GM10248 (cell line): ENCODE data around the gene OTOP3.
"Not testable (repeated sequence)": the region's sequence is repeated elsewhere in the genome, so short reads cannot be mapped to it uniquely, and the experiment has no call there.

ENCODE experiments used
- CTCF ChIA-PET: fragments of 300-600 bp; sonication (Branson Sonifier 250); formaldehyde crosslinking; extraction: SDS; loops from one replicate; lab custom pipeline; 2021; ENCODE audit warnings: antibody characterized with exemption; lab: Yijun Ruan, JAX
- POLR2A ChIA-PET: fragments of 350-650 bp; sonication (Branson Sonifier 250); formaldehyde crosslinking; extraction: SDS; loops from one replicate; lab custom pipeline; 2020; ENCODE audit warnings: antibody characterized with exemption; lab: Yijun Ruan, JAX
- DNase-seq: peaks from one replicate; pipeline ENCODE4 v3.0.0; 2012; ENCODE audit errors: extremely low spot score
- TF ChIP-seq, protein P1 (sequence below): IDR thresholded peaks from 2 replicates; pipeline ENCODE4 v1.5.1; 2012; ENCODE audit warnings: mild to moderate bottlenecking, low read depth; ENCODE audit errors: extremely low read depth, missing control alignments, control extremely low read depth

Gene OTOP3

GRCh38 chr17:74904687-74905409 lies 30.9 kb upstream of the OTOP3 start:
- CTCF ChIA-PET: interaction anchor here (1.3 kb wide), 1 partner anchor 9 kb away, joined by 4 read pairs; no protein-coding TSS in a partner anchor
- TF ChIP-seq, protein P1, sequence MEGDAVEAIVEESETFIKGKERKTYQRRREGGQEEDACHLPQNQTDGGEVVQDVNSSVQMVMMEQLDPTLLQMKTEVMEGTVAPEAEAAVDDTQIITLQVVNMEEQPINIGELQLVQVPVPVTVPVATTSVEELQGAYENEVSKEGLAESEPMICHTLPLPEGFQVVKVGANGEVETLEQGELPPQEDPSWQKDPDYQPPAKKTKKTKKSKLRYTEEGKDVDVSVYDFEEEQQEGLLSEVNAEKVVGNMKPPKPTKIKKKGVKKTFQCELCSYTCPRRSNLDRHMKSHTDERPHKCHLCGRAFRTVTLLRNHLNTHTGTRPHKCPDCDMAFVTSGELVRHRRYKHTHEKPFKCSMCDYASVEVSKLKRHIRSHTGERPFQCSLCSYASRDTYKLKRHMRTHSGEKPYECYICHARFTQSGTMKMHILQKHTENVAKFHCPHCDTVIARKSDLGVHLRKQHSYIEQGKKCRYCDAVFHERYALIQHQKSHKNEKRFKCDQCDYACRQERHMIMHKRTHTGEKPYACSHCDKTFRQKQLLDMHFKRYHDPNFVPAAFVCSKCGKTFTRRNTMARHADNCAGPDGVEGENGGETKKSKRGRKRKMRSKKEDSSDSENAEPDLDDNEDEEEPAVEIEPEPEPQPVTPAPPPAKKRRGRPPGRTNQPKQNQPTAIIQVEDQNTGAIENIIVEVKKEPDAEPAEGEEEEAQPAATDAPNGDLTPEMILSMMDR: no peak
- no peak for DNase-seq
- POLR2A ChIA-PET: no interaction called here

GRCh38 chr17:74906214-74906793 lies 29.4 kb upstream of the OTOP3 start:
- DNase-seq, POLR2A ChIA-PET: not testable (repeated sequence)
- CTCF ChIA-PET: interaction anchor here (1.1 to 1.7 kb wide), 4 partner anchors 10 to 56 kb away, joined by 5 to 6 read pairs (median 5); no protein-coding TSS in a partner anchor

GRCh38 chr17:74907012-74907411 lies 28.7 kb upstream of the OTOP3 start:
- DNase-seq: no peak
- TF ChIP-seq, protein P1: no peak
- ChIA-PET POLR2A (no interaction called here), CTCF (interaction anchor here (1.1 to 1.7 kb wide), 3 partner anchors 50 to 55 kb away, joined by 5 read pairs; no protein-coding TSS in a partner anchor)

DNA sequence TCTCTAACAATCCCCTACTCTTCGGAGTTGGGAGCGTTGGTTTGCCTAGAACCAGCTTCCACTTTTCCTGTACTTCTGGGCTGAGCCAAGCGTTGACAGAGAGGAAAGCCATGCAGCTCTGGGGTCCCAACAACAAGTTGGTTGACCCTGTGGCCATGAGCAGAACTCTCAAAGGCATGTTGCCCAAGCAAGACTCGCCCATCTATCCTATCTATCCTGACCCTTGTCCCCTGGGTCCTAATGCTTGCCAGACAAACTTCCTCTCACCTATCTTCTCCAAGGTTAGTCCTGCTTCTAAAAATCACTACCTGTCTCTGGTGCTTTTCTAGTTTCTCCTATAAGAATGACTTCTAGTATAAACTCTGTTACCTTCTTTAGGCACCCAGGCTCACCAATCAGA lies 26.6 kb upstream of the OTOP3 start:
- CTCF ChIA-PET: not testable (repeated sequence)

GRCh38 chr17:74911423-74911822 lies 24.3 kb upstream of the OTOP3 start:
- DNase-seq, POLR2A ChIA-PET: not testable (repeated sequence)
- CTCF ChIA-PET: interaction anchor here (1.6 kb wide), 1 partner anchor 51 kb away, joined by 3 read pairs; no protein-coding TSS in a partner anchor

More for the DNA sequence above, 26.6 kb upstream of the OTOP3 start:
- DNase-seq, POLR2A ChIA-PET: not testable (repeated sequence)

DNA sequence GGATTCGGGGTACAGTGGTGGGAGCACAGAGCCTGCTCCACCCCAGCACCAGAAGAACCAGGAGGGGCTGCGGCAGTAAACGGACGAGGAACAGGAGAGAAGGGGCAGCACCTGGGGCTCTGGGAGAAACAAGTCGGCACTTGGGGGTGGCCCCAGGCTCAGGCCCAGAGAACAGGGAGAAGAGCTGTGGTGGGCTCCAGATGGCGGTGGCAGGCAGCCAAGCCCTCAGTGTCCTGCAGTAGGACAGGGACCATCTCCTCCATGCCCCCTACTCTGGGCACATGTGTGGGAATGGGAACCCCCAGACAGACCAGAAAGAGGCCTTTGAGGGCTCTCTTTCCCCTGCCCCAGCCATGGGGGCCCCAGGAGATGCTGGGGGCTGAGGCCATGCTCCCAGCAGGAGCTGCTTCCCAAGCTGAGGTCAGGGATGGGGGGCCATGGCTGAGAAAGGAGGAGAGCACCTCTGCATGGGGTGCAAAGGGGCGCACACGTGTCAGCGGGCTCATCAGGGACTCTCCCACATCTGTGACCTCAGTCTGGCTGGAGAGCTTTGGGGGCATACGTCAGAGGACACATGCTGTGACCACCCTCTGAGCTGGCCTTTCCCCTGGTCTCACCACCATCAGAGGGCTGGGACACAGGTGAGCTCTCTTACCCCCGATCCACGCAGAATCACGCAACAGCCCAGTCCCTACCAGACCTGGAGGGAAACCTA lies 19.4 kb upstream of the OTOP3 start:
- ChIA-PET CTCF (interaction anchor here (1.0 to 5.0 kb wide), 3 partner anchors 10 to 45 kb away, joined by 3 to 32 read pairs (median 6); no protein-coding TSS in a partner anchor), POLR2A (interaction anchor here (0.6 kb wide), 1 partner anchor 852 kb away, joined by 3 read pairs; no protein-coding TSS in a partner anchor)
- TF ChIP-seq, protein P1: no peak
- DNase-seq: no peak

DNA sequence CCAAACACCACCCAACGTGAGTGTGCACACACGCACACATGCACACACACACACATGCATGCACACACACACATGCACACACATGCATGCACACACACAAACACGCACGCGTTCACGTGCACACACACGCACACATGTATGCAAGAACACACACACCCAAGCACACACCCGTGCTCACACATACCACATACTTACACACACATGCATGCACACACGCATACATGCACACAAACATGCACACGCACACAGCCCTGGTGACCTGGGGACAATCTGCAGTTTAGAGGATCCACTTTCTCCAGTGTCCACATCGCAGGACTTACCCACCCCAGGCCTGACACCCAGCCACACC lies 18.9 kb upstream of the OTOP3 start:
- ChIA-PET POLR2A (interaction anchor here (0.6 kb wide), 1 partner anchor 851 kb away, joined by 3 read pairs; no protein-coding TSS in a partner anchor), CTCF (interaction anchor here (2.3 to 5.0 kb wide), 2 partner anchors 11 to 44 kb away, joined by 6 to 32 read pairs; no protein-coding TSS in a partner anchor)
- TF ChIP-seq, protein P1: no peak

More for the DNA sequence above, 18.9 kb upstream of the OTOP3 start:
- DNase-seq: no peak
